ENCODE measurements around the gene ODF4. TPM values are rescaled to one million over a fixed set of nuclear protein-coding genes. Genes with fewer than 3 reads are reported as not detected.

ODF4 gene
- total and polyA plus RNA-seq, 8 donors: not detected

GRCh38 chr17:8300226-8300625, 39.4 kb upstream of the ODF4 start:
- DNase-seq: no peak
- Histone ChIP-seq H3K4me3 (no peak overlapping the region), H3K9me3 (no peaks in the 10 kb centered on the region), H3K36me3 (no peaks in the 10 kb centered on the region), H3K27ac (no peak overlapping the region), H3K4me1 (peaks cover 0 to 11% of the 10 kb centered on the region in 2 donors), H3K27me3 (no peaks in the 10 kb centered on the region)
- intact Hi-C loops (cut with DNase I): loop anchor here in 1 of 2 donors (10.0 kb wide), 1 partner anchor 205 kb away; no protein-coding TSS in a partner anchor
- ATAC-seq: no peak
- no peak for TF ChIP-seq CTCF (IDR thresholded peaks at IDR 0.05)

- H3K27ac ChIP-seq: no peak overlapping the region
- H3K4me3 ChIP-seq: no peak overlapping the region
- H3K4me1 ChIP-seq: peaks cover 0 to 11% of the 10 kb centered on the region in 2 donors
- no peaks in the 10 kb centered on the region for H3K36me3 ChIP-seq
- intact Hi-C loops (cut with DNase I): loop anchor here in 1 of 2 donors (10.0 kb wide), 1 partner anchor 206 kb away; no protein-coding TSS in a partner anchor
- no peaks in the 10 kb centered on the region for H3K9me3 ChIP-seq
- DNase-seq (peak; percentile 45 to 89 (median 68)), ATAC-seq (peak; percentile 97)
- peak; percentile 77 to 86 for TF ChIP-seq CTCF (IDR thresholded peaks at IDR 0.05)
- no peaks in the 10 kb centered on the region for H3K27me3 ChIP-seq
Measured at GRCh38 chr17:8300627-8301242, 38.9 kb upstream of the ODF4 start.

GRCh38 chr17:8310601-8311123, 29.0 kb upstream of the ODF4 start:
- no peak for DNase-seq
- intact Hi-C loops (cut with DNase I): no loop called here
- Histone ChIP-seq H3K27ac (peak overlapping the region; percentile 39 to 70), H3K36me3 (no peaks in the 10 kb centered on the region), H3K27me3 (peaks cover 9 to 54% of the 10 kb centered on the region in 2 donors), H3K4me3 (peak overlapping the region; percentile 16 to 38), H3K4me1 (no peaks in the 10 kb centered on the region), H3K9me3 (no peaks in the 10 kb centered on the region)
- peak; percentile 44 for ATAC-seq
- no peak for TF ChIP-seq CTCF (IDR thresholded peaks at IDR 0.05)

GRCh38 chr17:8311131-8311790, 28.4 kb upstream of the ODF4 start:
- no peaks in the 10 kb centered on the region for H3K9me3 ChIP-seq
- DNase-seq (peak in 1 of 4 donors; percentile 75), ATAC-seq (peak; percentile 7)
- peaks cover 11 to 60% of the 10 kb centered on the region in 2 donors for H3K27me3 ChIP-seq
- peaks cover 0 to 4% of the 10 kb centered on the region in 2 donors for H3K36me3 ChIP-seq
- no peaks in the 10 kb centered on the region for H3K4me1 ChIP-seq
- no peak for TF ChIP-seq CTCF (IDR thresholded peaks at IDR 0.05)
- intact Hi-C loops (cut with DNase I): no loop called here
- H3K27ac ChIP-seq: peak overlapping the region; percentile 39 to 70
- H3K4me3 ChIP-seq: peak overlapping the region; percentile 16 to 38

GRCh38 chr17:8312251-8312650, 27.4 kb upstream of the ODF4 start:
- intact Hi-C loops (cut with DNase I): no loop called here
- Histone ChIP-seq H3K4me3 (peak overlapping the region in 1 of 2 donors; percentile 38), H3K4me1 (no peaks in the 10 kb centered on the region), H3K9me3 (no peaks in the 10 kb centered on the region), H3K27me3 (peaks cover 11 to 69% of the 10 kb centered on the region in 2 donors), H3K27ac (no peak overlapping the region), H3K36me3 (peaks cover 0 to 4% of the 10 kb centered on the region in 2 donors)
- TF ChIP-seq CTCF (IDR thresholded peaks at IDR 0.05): no peak
- ATAC-seq (no peak), DNase-seq (peak in 1 of 4 donors; percentile 57)

Data from left lung (tissue), 10 donors.